Cardiac fibroblast (primary cell): ENCODE data around the gene CLCN6.
A peak's percentile ranks its signal among the peaks of the same experiment; 100 is the strongest.

Source experiments
- DNase-seq, 2 donors: peaks; one replicate each; pipeline versions ENCODE4 v3.0.0 to v3.0.0-alpha.2; 2010; ENCODE audit warnings: low read depth in 2 of 2
- H3K4me3 ChIP-seq, 2 donors: replicated peaks in 1 of 2; 1 replicate in 1 of 2; 2 replicates in 1 of 2; pipeline ENCODE4 v1.5.1; 2011; ENCODE audit warnings: low read depth in 2 of 2, low read length in 2 of 2, mild to moderate bottlenecking in 2 of 2, moderate library complexity in 1 of 2
- CTCF ChIP-seq: IDR thresholded peaks from one replicate; pipeline ENCODE4 v1.5.1; 2011; ENCODE audit warnings: low read depth, mild to moderate bottlenecking, low read length, inconsistent platforms

CLCN6 gene

GRCh38 chr1:11858968-11859871 lies 53.2 kb downstream of the CLCN6 start:
- TF ChIP-seq CTCF = peak; percentile 49
- no peak overlapping the region for H3K4me3 ChIP-seq
- DNase-seq = peak; percentile 60 to 71

GRCh38 chr1:11860083-11860482 lies 54.1 kb downstream of the CLCN6 start:
- no peak overlapping the region for H3K4me3 ChIP-seq
- no peak for TF ChIP-seq CTCF

GRCh38 chr1:11860587-11860986 lies 54.6 kb downstream of the CLCN6 start:
- DNase-seq = no peak
- H3K4me3 ChIP-seq = no peak overlapping the region
- no peak for TF ChIP-seq CTCF

More at GRCh38 chr1:11860083-11860482, 54.1 kb downstream of the CLCN6 start:
- no peak for DNase-seq

- peak in 1 of 2 donors; percentile 44 for DNase-seq
- H3K4me3 ChIP-seq = no peak overlapping the region
- no peak for TF ChIP-seq CTCF
Measured at GRCh38 chr1:11862890-11863289, 56.9 kb downstream of the CLCN6 start.

GRCh38 chr1:11868331-11868980 lies 62.5 kb downstream of the CLCN6 start:
- no peak for TF ChIP-seq CTCF
- no peak overlapping the region for H3K4me3 ChIP-seq
- DNase-seq = no peak

- DNase-seq = no peak
- no peak for TF ChIP-seq CTCF
- H3K4me3 ChIP-seq = no peak overlapping the region
Measured at GRCh38 chr1:11869104-11869503, 63.1 kb downstream of the CLCN6 start.
